Dedifferentiated amniotic fluid mesenchymal stem cell (primary cell): ENCODE measurements around the gene AK5.
A peak's percentile ranks its signal among the peaks of the same experiment; 100 is the strongest.

Experiments used
- DNase-seq: peaks from one replicate; pipeline ENCODE4 v3.0.0-alpha.2; 2016; ENCODE audit errors: extremely low spot score

Gene AK5, protein sequence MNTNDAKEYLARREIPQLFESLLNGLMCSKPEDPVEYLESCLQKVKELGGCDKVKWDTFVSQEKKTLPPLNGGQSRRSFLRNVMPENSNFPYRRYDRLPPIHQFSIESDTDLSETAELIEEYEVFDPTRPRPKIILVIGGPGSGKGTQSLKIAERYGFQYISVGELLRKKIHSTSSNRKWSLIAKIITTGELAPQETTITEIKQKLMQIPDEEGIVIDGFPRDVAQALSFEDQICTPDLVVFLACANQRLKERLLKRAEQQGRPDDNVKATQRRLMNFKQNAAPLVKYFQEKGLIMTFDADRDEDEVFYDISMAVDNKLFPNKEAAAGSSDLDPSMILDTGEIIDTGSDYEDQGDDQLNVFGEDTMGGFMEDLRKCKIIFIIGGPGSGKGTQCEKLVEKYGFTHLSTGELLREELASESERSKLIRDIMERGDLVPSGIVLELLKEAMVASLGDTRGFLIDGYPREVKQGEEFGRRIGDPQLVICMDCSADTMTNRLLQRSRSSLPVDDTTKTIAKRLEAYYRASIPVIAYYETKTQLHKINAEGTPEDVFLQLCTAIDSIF

DNA sequence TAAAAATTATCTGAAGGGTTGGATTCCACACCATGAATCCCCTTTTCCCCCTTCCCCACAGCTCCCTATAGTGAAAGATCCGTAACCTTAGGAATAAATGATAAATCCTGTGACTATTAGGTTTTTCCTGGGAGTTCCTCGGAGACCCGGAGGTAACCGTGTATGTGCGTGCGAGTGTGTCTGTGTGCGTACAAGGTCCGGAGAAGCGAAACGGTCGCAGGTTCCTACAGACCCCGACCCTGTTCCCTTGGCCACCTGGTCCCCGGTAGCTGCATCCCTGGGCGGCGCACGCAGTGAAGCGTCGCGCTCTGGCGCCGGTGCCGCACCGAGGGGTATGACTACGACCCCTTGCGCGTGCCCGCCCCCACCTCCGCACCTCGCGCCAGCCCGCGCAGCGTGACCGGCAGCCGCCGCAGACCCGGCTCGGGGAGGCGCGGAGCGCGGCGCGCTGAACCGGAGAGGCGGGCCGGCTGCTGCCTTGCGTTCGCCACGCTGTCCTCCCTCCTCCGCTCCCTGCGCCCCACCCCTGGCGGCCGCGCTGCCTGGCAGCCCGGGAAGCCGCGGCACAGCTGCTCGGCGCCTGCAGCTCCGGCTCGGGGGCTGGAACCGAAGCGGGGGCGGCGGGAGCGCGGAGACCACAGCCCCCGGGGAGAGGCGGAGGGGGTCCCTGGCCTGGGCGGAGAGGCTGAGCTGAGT, at the start of gene AK5:
Gene AK5 (plus strand): TSS at position 529 of the 696 bp plus-strand sequence. CDS start 295 bp downstream, outside the sequence.
- DNase-seq: no peak

DNA sequence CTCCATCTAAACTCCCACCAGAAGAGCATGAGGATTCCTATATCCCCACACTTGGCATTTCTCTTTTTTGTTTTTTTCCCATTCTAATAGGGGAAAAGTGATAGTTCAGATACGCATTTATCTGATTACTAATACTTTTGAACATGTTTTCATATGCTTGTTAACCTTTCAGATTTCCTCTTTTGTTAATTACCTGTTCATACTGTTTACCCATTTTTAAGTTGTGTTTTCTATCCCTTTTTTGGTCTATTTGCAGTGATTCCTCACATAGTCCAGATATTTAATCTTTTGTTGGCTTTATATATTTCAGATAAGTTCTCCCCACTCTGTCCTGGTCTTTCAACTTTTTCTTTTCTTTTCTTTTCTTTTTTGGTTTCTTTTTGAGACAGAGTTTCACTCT, 49.0 kb upstream of the AK5 start:
- no peak for DNase-seq

DNA sequence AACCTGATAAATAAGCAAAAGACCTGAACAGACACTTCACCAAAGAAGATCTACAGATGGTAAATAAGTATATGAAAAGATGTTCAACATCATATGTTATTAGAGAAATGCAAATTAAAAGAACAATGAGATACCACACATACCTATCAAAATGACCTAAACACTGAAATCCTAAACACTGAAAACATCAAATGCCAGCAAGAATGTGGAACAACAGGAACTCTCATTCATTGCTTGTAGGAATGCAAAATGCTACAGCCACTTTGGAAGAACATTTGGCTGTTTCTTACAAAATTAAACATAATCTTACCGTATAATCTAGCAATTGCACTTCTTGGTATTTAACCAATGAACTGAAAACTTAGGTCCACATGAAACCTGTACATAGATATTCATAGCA, 47.7 kb upstream of the AK5 start:
- no peak for DNase-seq

DNA sequence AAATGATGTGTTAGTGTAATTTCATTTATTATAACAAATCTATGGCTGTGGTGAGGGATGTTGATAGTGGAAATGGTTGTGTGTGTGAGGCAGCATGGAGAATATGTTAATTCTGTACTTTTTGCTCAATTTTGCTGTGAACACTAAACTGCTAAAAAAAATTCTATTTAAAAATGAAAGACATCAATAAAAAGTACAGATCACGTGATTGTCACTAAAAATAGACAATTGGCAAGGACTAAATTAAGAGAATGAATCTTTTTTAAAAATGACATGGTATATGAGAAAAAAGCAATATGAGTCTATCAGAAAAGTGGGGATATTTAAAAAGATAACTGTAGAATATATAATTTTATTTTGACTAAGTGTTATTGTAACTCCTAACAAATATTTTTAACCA, 46.9 kb upstream of the AK5 start:
- DNase-seq: no peak

DNA sequence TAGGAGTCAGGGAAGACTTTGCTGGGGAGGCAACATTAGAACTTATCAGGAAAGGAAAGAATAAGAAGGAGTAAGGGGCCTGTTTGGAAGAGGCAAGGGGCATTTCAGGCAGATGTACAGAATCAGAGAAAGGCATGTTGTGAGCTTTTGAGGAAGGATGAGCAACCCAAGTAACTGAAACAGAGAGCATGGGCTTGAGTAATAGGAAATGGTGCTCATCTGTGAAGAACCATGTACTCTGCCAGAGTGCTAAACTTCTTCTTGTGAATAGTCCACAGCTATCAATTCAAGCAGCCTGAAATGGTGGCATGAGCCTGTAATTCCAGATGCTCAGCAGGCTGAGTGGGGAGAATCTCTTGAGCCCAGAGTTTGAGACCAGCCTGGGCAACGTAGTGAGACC, 43.4 kb upstream of the AK5 start:
- DNase-seq: no peak

DNA sequence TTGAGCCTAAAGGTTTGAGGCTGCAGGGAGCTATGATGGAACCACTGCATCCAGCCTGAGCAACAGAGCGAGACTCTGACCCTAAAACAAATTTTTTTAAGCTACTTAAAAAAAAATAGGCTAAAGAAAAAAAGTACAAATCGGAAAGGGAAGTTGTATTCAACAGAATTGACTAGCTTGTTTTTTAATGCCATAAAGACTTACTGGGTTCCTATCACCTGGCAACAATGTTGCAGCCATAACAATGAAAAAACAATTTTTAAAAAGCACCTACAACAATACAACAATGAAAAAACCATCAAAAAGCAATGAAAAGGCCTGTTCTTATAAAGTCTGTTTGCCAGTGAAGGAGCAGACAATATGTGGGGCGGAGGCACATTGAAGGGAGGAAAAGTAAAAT, 42.5 kb upstream of the AK5 start:
- no peak for DNase-seq

DNA sequence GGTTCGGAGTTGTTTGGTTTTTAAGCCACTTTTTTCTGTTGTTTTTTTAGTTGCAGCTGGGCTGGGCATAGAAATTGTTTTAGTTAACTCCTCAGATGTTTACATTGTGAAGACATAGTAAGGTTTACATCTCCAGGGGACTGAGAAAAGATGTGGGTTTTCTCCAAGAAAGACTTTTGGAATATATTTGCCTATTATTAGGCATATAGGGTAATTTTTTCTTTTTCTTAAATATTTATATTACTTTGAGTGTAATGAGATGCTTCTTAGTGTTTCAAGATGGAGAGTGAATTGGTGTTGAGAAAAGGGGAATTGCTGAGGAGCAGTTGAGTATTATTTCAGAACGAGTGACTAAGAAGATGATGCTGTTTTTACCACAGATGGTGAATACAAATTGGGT, 36.0 kb upstream of the AK5 start:
- DNase-seq: no peak

DNA sequence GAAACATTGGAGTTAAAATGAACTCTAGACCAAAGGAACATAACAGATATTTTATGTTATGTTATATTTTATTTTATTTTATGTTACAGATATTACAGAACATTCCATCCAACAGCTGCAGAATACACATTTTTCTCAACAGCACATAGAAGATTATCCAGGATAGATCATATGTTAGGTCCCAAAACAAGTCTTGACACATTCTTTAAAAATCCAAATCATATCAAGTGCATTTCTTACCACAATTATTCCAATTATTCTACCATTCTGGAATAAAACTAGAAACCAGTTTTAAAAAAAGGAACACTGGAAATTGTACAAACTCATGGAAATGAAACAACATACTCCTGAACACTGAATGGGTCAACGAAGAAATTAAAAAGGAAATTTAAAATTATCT, 31.7 kb upstream of the AK5 start:
- DNase-seq: no peak

DNA sequence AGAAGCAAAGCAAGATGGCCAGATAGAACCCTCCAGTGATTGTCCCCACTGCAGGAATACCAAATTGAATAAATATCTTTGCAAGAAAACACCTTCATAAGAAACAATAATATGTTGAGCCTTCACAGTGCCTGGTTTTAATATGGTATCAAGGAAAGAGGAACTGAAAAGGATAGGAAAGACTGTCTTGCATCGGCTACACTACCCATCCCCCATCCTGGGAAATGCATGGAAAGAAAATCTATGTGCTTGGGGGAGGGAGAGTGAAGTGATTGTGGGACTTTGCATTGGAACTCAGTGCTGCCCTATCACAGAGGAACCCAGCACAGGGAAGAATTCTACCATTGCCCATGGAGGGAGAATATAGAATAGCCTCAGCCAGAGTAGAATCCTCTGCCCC, 28.6 kb upstream of the AK5 start:
- DNase-seq: no peak

DNA sequence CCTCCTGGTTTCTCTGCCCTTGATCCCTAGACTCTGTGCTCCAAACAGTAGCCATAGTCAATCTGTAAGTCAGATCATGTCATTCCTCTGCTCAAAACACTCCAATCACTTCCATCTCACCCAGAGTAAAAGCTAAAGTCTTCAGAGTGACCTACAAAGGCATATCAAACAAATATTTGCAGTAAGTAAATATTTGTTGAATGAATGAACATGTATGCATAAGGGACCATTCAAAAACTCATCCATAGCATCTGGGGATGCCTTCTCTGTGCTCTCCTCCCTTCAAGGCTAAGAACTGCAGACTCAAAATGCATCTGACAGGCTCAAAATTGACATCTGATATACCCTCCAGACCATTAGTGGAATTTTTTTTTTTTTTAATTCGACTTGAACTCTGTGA, 18.1 kb upstream of the AK5 start:
- DNase-seq: no peak

DNA sequence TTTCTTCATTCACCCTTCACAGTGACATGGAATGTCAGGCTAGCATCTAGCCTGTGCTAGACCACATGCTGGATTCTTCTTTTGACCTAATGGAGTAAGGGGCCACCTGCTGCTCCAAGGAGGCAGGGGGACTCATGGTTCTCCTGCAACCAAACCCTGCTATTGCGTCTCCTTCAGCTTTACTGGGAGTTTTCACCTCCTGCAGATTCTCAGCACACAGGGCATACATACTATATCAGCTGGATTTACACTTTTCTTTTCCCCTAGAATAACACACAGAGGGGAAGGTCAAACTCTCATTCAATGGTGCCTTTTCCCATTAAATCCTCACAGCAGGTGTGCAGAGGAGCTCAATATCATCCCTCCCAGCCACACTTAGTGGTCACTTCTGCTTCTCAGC, 16.6 kb upstream of the AK5 start:
- DNase-seq: no peak

DNA sequence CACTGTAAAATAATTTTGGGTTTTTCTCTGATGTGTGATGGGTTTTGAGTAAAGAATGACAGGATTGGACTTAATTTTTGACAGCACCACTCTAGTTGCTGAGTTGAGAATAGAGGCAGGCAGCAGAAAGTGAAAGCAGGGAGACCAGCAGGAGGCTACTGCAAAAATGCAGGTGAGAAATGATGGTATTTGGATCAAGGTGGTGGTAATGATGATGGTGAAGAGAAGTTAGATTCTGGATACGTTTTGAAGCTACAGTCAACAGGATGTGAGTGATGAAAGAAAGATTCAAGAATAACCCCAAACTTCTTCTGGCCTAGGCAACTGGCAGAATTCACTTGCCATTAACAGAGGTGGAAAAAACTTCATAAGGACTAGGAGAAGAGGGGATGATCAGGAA, 14.8 kb upstream of the AK5 start:
- DNase-seq: no peak

DNA sequence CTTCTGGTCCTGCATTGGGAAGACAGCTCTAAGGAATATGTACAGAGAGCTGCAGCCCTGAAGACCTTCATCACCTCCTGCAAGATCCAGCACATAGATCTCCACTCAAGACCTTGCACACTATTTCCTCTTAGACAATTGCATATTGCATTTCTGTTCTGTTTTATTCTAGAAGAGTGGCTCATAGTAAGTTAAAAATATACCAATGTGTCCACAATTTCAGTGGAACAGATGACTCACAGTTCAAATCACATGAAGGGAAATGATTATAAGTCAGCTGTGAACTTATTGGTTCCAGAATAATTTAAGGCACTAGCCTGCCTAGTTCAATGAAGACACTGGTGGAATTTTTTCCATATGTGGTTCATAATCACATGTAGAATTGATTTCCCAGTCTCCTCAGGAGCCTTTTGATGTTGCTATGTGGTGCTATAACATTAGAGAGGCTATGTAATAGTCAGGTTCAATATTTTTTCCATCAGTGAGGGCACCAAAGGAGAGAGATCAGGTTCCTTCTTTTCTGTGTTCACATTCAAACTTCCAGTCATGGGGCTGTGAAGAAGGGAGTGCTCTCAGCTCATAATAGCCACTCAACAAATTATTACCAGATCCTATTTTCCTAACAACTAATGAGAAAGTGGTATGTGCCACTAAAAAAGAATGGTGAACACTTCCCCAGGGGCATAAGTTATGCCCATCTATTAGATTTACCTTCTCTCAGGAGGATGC, 9.8 kb upstream of the AK5 start:
- peak; percentile 50 for DNase-seq

DNA sequence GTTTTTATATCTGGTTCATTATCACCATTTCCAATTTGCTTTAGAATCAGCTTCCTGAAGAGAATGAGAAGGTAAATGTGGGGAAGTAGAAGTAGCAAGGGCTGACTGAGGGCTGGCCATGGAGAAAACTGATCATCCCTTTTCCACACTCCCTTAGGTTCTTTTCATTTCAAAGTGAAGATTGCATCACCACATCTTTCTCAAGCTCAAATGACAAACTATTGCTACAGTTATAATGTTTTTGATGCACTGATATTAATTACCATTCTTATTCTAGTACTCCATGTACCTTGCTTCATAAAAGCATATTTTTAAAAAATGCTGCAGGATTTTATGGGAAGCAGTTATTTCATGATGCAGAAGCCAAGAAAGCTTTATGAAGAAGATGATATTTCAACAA, 7.9 kb upstream of the AK5 start:
- peak; percentile 38 for DNase-seq

DNA sequence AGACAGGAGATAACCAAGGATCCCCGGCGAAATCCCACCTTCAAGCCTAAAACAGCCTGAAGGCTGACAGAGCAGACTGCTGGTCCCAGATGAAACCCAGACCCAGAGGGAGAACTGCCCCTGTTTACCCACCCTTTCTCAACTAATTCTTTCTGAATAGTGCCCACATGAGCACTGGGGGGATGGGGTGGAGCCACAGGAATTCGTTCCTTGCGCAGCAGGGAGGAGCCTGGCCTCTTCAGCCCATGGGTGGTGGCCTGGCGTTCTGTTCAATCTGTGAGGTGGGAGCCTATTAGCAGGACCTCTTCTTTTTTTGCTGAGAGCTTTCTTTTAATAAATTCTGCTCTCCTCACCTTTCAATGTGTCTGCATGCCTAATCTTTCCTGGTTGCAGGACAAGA, 6.6 kb upstream of the AK5 start:
- no peak for DNase-seq

DNA sequence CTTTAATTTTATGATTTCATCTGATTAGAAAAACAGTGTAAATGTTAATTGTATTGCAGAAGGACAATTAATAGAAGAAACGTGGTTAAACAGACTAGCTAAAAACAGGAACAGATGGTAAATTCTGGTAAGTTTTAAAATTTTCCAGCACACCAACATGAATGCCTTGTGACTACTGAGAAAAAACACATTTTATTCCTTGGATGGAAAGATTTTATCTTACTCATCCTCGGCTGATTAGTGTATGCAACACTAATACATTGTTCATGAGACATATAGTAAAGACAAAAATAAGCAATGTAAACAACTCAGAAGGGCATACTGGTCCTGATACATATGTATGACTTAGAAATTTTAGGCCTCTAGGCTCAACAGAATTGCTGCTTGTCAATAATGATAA, 4.9 kb upstream of the AK5 start:
- no peak for DNase-seq

DNA sequence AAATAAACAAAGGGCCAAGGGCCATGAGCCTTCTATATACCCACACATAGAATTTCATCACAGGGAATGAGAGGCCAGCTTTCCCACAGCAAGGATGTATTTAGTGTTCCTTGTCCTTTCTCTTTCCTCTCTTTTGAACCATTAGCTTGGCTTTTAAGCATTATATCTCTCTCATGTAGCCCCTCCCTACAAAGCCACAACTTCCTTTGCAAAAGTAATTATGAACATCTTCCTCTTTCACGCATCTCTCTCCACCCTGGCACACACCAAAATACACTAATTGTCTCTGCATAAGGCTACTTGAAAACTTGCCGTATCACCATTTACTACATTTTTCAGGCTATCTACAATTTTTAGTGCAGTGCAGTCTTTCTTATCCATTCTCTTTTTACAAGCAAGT, 1.9 kb upstream of the AK5 start:
- no peak for DNase-seq

DNA sequence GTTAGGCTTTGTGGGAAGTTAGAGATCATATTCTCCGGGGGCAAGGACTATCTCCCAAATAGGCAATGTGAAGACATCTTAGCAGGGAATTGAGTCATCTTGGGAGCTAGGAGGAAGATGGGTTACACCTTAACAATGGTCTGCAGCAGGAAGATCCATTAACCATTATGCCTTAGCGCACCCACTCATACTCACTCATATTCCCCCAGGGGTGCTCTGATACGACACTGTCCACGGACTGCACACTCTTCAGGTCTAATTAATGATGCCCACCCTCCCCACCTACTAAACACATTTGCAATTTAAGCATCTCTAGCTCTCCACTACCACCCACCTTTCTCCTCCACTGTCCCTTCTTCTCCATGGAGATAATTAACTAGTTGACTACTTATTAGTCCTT, 857 bp upstream of the AK5 start:
- DNase-seq: no peak

DNA sequence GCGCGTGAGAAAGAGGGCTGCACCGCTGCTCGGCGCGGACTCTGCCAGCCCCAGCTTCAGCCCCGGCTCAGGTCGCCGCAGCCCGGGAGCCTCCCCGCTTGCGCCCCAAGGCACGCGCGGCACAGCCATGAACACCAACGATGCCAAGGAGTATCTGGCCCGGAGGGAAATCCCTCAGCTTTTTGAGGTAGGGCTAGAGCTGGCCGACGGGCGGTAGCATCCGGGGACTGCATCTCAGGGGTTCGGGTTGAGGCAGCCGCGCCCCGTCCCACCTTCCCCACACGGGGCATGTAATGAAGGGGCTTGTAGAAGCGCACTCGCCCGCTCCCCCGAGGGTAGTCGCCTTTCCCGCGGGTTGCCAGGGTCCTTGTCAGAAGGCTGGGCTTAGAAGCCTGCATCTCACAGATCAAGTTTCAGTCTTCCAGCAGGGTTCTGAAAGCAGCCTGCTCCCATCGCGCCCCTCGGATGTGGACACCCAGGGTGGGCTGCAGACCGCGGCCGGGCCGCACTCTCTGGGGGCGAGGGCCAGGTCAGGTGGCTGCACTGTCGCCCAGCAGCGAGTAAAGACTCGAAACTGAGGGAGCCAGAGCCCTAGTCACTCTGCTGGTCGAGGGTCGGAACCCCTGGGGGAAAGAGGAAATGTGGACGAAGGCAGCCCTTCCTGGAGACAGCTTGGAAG, 507 bp downstream of the AK5 start:
- DNase-seq: no peak

DNA sequence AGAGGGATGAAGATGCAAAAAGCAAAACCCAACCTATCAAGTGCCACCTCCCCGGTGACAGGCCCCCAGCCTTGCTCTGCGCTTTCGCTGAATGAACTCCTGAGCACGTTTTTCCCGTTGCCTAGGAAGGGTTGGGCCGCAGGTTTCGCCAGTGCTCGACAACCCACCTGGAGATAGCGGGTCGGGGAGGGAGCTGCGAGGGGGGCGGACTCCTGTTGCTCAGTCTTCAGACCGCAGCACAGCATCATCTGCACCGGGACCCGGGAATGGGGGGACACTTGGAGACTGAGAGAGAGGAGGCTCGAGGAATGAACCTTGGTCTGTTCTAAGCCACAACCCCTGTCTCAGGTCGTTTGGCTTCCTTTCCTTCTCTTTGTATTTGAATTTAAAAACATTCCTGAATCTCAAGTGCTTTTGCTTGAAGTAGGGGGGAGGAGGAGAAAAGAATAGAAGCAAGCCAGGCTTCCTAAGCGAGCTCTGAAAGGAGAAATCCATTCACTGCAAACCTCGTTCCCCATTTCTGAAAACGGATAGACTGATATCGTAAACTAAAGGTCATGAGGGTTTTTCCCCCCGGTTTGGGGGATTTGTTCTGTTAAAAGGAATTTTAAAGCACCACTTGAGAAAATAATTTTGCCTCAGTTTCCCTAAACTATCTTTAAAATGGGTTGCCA, 1.2 kb downstream of the AK5 start:
- DNase-seq: no peak

DNA sequence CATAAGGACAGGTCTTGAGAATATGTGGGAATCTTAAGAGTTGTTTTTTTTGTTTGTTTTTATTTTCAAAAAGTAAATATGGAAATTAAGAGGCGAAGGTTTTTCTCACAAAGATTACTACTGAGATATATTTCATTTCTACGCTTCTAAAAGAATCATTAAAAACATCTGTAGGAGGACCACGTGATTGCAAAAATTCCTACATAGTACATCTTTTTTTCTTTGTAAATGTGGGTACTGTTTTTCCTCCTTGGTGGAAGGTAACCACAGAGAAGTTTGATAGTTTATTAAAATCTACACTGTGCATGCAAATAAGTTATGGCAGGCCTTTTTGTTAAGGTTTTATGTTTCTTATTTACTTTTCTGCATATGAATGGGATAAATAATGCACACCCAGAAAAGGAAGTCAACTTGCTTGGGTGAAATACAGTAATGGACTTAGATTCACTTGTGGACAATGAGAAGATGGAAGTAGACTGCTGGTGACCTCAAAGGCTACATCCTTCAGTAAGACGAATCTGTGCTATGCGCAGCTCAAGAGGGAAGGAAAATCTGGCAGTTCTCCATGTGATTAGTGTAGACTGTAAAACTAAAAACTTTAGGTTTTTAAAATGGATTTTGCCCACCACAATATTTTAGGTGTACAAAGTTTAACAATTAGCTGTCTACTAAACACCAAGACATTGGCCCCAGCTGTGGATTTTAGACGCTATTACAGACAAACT, 2.0 kb downstream of the AK5 start:
- DNase-seq: no peak
